Measurements from ENCODE around the gene TMCO2.

DNA sequence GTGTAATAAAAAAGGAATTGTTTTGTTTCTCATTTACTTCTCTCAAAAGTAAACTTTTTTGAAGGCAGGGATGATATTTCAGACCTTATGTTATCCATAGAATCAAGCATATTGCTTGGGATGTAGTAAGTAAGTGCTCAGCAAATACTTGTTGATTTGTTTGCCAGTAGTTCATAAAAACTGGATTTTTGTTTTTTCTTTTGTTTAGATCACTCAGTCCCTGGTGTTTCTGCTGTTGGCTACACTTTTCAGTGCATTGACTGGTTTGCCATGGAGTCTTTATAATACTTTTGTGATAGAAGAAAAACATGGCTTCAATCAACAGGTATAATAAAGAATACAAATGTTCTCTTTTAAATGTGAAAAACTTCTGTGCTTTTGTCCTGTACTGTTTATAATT is 20.5 kb downstream of the TMCO2 start:
- TF ChIP-seq, protein P1, sequence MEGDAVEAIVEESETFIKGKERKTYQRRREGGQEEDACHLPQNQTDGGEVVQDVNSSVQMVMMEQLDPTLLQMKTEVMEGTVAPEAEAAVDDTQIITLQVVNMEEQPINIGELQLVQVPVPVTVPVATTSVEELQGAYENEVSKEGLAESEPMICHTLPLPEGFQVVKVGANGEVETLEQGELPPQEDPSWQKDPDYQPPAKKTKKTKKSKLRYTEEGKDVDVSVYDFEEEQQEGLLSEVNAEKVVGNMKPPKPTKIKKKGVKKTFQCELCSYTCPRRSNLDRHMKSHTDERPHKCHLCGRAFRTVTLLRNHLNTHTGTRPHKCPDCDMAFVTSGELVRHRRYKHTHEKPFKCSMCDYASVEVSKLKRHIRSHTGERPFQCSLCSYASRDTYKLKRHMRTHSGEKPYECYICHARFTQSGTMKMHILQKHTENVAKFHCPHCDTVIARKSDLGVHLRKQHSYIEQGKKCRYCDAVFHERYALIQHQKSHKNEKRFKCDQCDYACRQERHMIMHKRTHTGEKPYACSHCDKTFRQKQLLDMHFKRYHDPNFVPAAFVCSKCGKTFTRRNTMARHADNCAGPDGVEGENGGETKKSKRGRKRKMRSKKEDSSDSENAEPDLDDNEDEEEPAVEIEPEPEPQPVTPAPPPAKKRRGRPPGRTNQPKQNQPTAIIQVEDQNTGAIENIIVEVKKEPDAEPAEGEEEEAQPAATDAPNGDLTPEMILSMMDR (IDR thresholded peaks at IDR 0.05): no peak
- TF ChIP-seq POLR2A (IDR thresholded peaks at IDR 0.05) (no peak), POLR2AphosphoS5 (IDR thresholded peaks at IDR 0.05) (no peak), EP300 (IDR thresholded peaks at IDR 0.05; ENCODE audit: low read depth) (no peak)
